WTC11 (cell line): ENCODE measurements around the gene C19orf44. TPM values are rescaled to one million over a fixed set of nuclear protein-coding genes. Genes with fewer than 3 reads are reported as not detected.
A peak's percentile ranks its signal among the peaks of the same experiment; 100 is the strongest.

Source experiments
- ATAC-seq: fragments of 200-7000 bp; cut with Tn5 transposase; 2 replicates; pipeline ENCODE4 v1.10.0; 2021; ENCODE audit warnings: mild to moderate bottlenecking, moderate library complexity
- CTCF ChIA-PET: fragments of 300-600 bp; sonication (Branson Sonifier 250); formaldehyde crosslinking; loops from one replicate; lab custom pipeline; 2021; ENCODE audit warnings: antibody characterized with exemption; lab: Charles Lee
- POLR2A ChIA-PET: fragments of 350-600 bp; sonication (Branson Sonifier 250); formaldehyde crosslinking; loops from one replicate; lab custom pipeline; 2021; ENCODE audit warnings: antibody characterized with exemption; lab: Charles Lee
- DNase-seq: peaks from one replicate; pipeline ENCODE4 v3.0.0; 2021; ENCODE audit warnings: low spot score
- H3K27ac Mint-ChIP-seq: 2 replicates; pipeline ENCODE4 v1.8.0; 2021; ENCODE audit warnings: mixed read lengths
- H3K27me3 Mint-ChIP-seq: 2 replicates; pipeline ENCODE4 v1.8.0; 2021; ENCODE audit warnings: low read depth, mild to moderate bottlenecking, moderate library complexity, mixed read lengths
- H3K36me3 Mint-ChIP-seq: 2 replicates; pipeline ENCODE4 v1.8.0; 2021; ENCODE audit warnings: mixed read lengths
- H3K4me1 Mint-ChIP-seq: 2 replicates; pipeline ENCODE4 v1.8.0; 2022; ENCODE audit warnings: mixed read lengths
- H3K4me3 Mint-ChIP-seq: 2 replicates; pipeline ENCODE4 v1.8.0; 2021; ENCODE audit warnings: mild to moderate bottlenecking, moderate library complexity, mixed read lengths
- H3K9me3 Mint-ChIP-seq: 2 replicates; pipeline ENCODE4 v1.8.0; 2021; ENCODE audit warnings: mixed read lengths
- AFF4 ChIP-seq: sonication (generic); formaldehyde crosslinking; IDR thresholded peaks from 2 replicates; pipeline ENCODE4 v1.8.1; 2023; ENCODE audit warnings: mild to moderate bottlenecking, missing genetic modification reagents, borderline replicate concordance
- ARID4B ChIP-seq: sonication (generic); formaldehyde crosslinking; IDR thresholded peaks from 2 replicates; pipeline ENCODE4 v1.8.0; 2023; ENCODE audit warnings: missing genetic modification reagents, mild to moderate bottlenecking, borderline replicate concordance
- ATF2 ChIP-seq: sonication (generic); formaldehyde crosslinking; IDR thresholded peaks from 2 replicates; pipeline ENCODE4 v1.8.1; 2022; ENCODE audit warnings: low read depth, missing genetic modification reagents, borderline replicate concordance
- CREM ChIP-seq: sonication (generic); formaldehyde crosslinking; IDR thresholded peaks from 2 replicates; pipeline ENCODE4 v1.8.1; 2022; ENCODE audit warnings: mild to moderate bottlenecking, missing genetic modification reagents, moderate library complexity
- FOXJ3 ChIP-seq: sonication (generic); formaldehyde crosslinking; IDR thresholded peaks from 2 replicates; pipeline ENCODE4 v1.9.0; 2021; ENCODE audit warnings: missing genetic modification reagents, mild to moderate bottlenecking, borderline replicate concordance
- FOXP4 ChIP-seq: sonication (generic); formaldehyde crosslinking; IDR thresholded peaks from 2 replicates; pipeline ENCODE4 v1.8.0; 2022; ENCODE audit warnings: mild to moderate bottlenecking, missing genetic modification reagents
- GTF2I ChIP-seq: fragments of 250-450 bp; sonication (Bioruptor Pico); conservative IDR thresholded peaks from 2 replicates; pipeline ENCODE4 v1.4.0; 2021; ENCODE audit warnings: mild to moderate bottlenecking
- HMGA2 ChIP-seq: fragments of 250-450 bp; sonication (Bioruptor Pico); IDR thresholded peaks from 2 replicates; pipeline ENCODE4 v1.4.0; 2021; ENCODE audit warnings: mild to moderate bottlenecking, moderate library complexity
- JAZF1 ChIP-seq: fragments of 250-450 bp; sonication (Bioruptor Pico); IDR thresholded peaks from 2 replicates; pipeline ENCODE4 v1.9.0; 2021; ENCODE audit warnings: moderate library complexity, mild to moderate bottlenecking, inconsistent platforms
- KAT7 ChIP-seq: sonication (generic); formaldehyde crosslinking; IDR thresholded peaks from 2 replicates; pipeline ENCODE4 v1.8.1; 2023; ENCODE audit warnings: missing genetic modification reagents, mild to moderate bottlenecking, borderline replicate concordance
- NFATC4 ChIP-seq: fragments of 250-450 bp; sonication (Bioruptor Pico); IDR thresholded peaks from 2 replicates; pipeline ENCODE4 v1.9.0; 2021; ENCODE audit warnings: mild to moderate bottlenecking
- NFYB ChIP-seq: sonication (generic); formaldehyde crosslinking; conservative IDR thresholded peaks from 2 replicates; pipeline ENCODE4 v1.8.0; 2022; ENCODE audit warnings: low read depth, missing genetic modification reagents
- USF1 ChIP-seq: sonication (generic); formaldehyde crosslinking; IDR thresholded peaks from 2 replicates; pipeline ENCODE4 v1.8.0; 2022; ENCODE audit warnings: mild to moderate bottlenecking, missing genetic modification reagents
- ZBTB21 ChIP-seq: sonication (generic); formaldehyde crosslinking; IDR thresholded peaks from 2 replicates; pipeline ENCODE4 v1.8.1; 2023; ENCODE audit warnings: mild to moderate bottlenecking, missing genetic modification reagents, borderline replicate concordance
- ZNF317 ChIP-seq: sonication (generic); formaldehyde crosslinking; IDR thresholded peaks from 2 replicates; pipeline ENCODE4 v1.8.1; 2023; ENCODE audit warnings: low read depth, mild to moderate bottlenecking, moderate library complexity, missing genetic modification reagents, borderline replicate concordance
- ZNF416 ChIP-seq: fragments of 250-450 bp; sonication (Bioruptor Pico); IDR thresholded peaks from 2 replicates; pipeline ENCODE4 v1.9.0; 2021; ENCODE audit warnings: mild to moderate bottlenecking, inconsistent platforms
- ZNF532 ChIP-seq: fragments of 250-450 bp; sonication (Bioruptor Pico); IDR thresholded peaks from 2 replicates; pipeline ENCODE4 v1.9.0; 2021; ENCODE audit warnings: mild to moderate bottlenecking, borderline replicate concordance
- total RNA-seq: library from RNA; stranded (reverse); gene quantifications from 3 replicates; pipeline ENCODE4 v1.2.3, GENCODE V29; 2021

Gene C19orf44
- total RNA-seq, 1 experiment from 2014 or later, result 4.1 TPM

GRCh38 chr19:16542045-16542909 lies 46.1 kb downstream of the C19orf44 start, which contains the start of gene CHERP:
CHERP (minus strand) TSS chr19:16542437; CDS start chr19:16542378, 59 bp downstream.
- Mint-ChIP-seq H3K36me3 (peaks cover 33% of the 10 kb centered on the region), H3K4me1 (peaks cover 17% of the 10 kb centered on the region), H3K4me3 (peak within 1 kb of the TSS; percentile 89), H3K27ac (peak within 1 kb of the TSS; percentile 91), H3K9me3 (no peaks in the 10 kb centered on the region), H3K27me3 (no peaks in the 10 kb centered on the region)
- ChIA-PET CTCF (no interaction called here), POLR2A (interaction anchor here (0.8 to 1.0 kb wide), 2 partner anchors 10 to 46 kb away, joined by 3 read pairs; no protein-coding TSS in a partner anchor)
- DNase-seq (peak; percentile 89), ATAC-seq (peak; percentile 86)
- TF ChIP-seq JAZF1 (CRISPR knock-in tag) (no peak), ZNF416 (no peak), FOXJ3 (CRISPR knock-in tag) (no peak), HMGA2 (CRISPR knock-in tag) (no peak), USF1 (CRISPR knock-in tag) (0 out of 2 replicates have a peak, but pooled peaks have one; percentile 30), FOXP4 (CRISPR knock-in tag) (peak; percentile 26; the same call in 1 of the 2 replicates), ATF2 (CRISPR knock-in tag) (no peak), NFATC4 (CRISPR knock-in tag) (no peak), ZBTB21 (no peak), GTF2I (CRISPR knock-in tag) (no peak), CREM (peak; percentile 71; the same call in 1 of the 2 replicates), AFF4 (CRISPR knock-in tag) (no peak), ZNF532 (no peak), KAT7 (CRISPR knock-in tag) (0 out of 2 replicates have a peak, but pooled peaks have one; percentile 73), ARID4B (peak; percentile 86; the same call in 1 of the 2 replicates), ZNF317 (CRISPR knock-in tag) (no peak), NFYB (CRISPR knock-in tag) (no peak)
